Natural killer cell (primary cell): ENCODE measurements around the gene DRD4. TPM values are rescaled to one million over a fixed set of nuclear protein-coding genes. Genes with fewer than 3 reads are reported as not detected.
A peak's percentile ranks its signal among the peaks of the same experiment; 100 is the strongest.

Experiments used
- ATAC-seq, 3 donors: fragments of 150-1000 bp in 2 of 3; fragments of 200-7000 bp in 1 of 3; cut with Tn5 transposase; 1 replicate in 1 of 3; 2 replicates in 2 of 3; pipeline ENCODE4 v1.10.0; 2021; ENCODE audit warnings: mild to moderate bottlenecking in 2 of 3, moderate library complexity in 2 of 3
- DNase-seq, 2 donors: peaks; one replicate each; pipeline versions ENCODE4 v3.0.0 to v3.0.0-alpha.2; 2013 to 2021; ENCODE audit warnings: mixed read lengths in 1 of 2
- H3K27ac ChIP-seq: one replicate; pipeline ENCODE4 v1.5.1; 2013; ENCODE audit warnings: mild to moderate bottlenecking, low read length
- H3K27me3 ChIP-seq: one replicate; pipeline ENCODE4 v1.6.1; 2013; ENCODE audit warnings: low read length; ENCODE audit not compliant: control insufficient read depth, insufficient read depth
- H3K36me3 ChIP-seq: one replicate; pipeline ENCODE4 v1.6.1; 2013; ENCODE audit warnings: low read length; ENCODE audit not compliant: control insufficient read depth, insufficient read depth
- H3K4me1 ChIP-seq: one replicate; pipeline ENCODE4 v1.6.1; 2013; ENCODE audit warnings: low read length; ENCODE audit not compliant: control insufficient read depth, insufficient read depth
- H3K4me3 ChIP-seq: one replicate; pipeline ENCODE4 v1.5.1; 2013; ENCODE audit warnings: low read length
- H3K9me3 ChIP-seq: one replicate; pipeline ENCODE4 v1.6.1; 2013; ENCODE audit warnings: low read length; ENCODE audit not compliant: control insufficient read depth, insufficient read depth
- H3K27ac Mint-ChIP-seq, 2 donors: one replicate each; pipeline ENCODE4 v1.8.0; 2022; ENCODE audit warnings: mild to moderate bottlenecking in 2 of 2, mixed read lengths in 2 of 2, moderate library complexity in 1 of 2
- H3K27me3 Mint-ChIP-seq, 2 donors: one replicate each; pipeline ENCODE4 v1.8.0; 2022; ENCODE audit warnings: low read depth in 2 of 2, mixed read lengths in 2 of 2
- H3K36me3 Mint-ChIP-seq: one replicate; pipeline ENCODE4 v1.8.0; 2022; ENCODE audit warnings: mixed read lengths
- H3K4me1 Mint-ChIP-seq, 2 donors: one replicate each; pipeline ENCODE4 v1.8.0; 2022; ENCODE audit warnings: mixed read lengths in 2 of 2
- H3K4me3 Mint-ChIP-seq: one replicate; pipeline ENCODE4 v1.8.0; 2022; ENCODE audit warnings: mild to moderate bottlenecking, moderate library complexity, mixed read lengths
- H3K9me3 Mint-ChIP-seq, 2 donors: one replicate each; pipeline ENCODE4 v1.8.0; 2022; ENCODE audit warnings: mixed read lengths in 2 of 2
- CTCF ChIP-seq: fragments of 200-600 bp; IDR thresholded peaks from one replicate; pipeline ENCODE4 v1.8.0; 2022; ENCODE audit warnings: antibody characterized with exemption
- WGBS: methylation state at CpG from one replicate; pipeline ENCODE4 v1.1.7; 2013; ENCODE audit warnings: missing lambda C conversion rate; ENCODE audit not compliant: insufficient coverage; 5-methylcytosine and 5-hydroxymethylcytosine counted together
- intact Hi-C: fragments of 100-400 bp; cut with micrococcal nuclease; formaldehyde crosslinking; loops from one replicate; pipeline ENCODE4 v1.14.2; 2022
- total RNA-seq, 4 donors: library from RNA; stranded (reverse); fragments of 120-200 nt in 1 of 4; gene quantifications; one replicate each; pipeline versions ENCODE4 v1.2.3 to v1.2.4, GENCODE V29; 2013 to 2022

Gene DRD4
- total RNA-seq, 3 donors from 2014 or later (not counting 1 experiment from before 2014, with no cell fraction given) = 0.49 to 1.2 (median 0.61) TPM

GRCh38 chr11:637593-638521 is 788 bp downstream of the DRD4 start:
- H3K4me3 ChIP-seq = no peak overlapping the region
- no peak for ATAC-seq
- peaks cover 2% of the 10 kb centered on the region for H3K36me3 ChIP-seq
- no peak for TF ChIP-seq CTCF
- Mint-ChIP-seq H3K27ac (peak overlapping the region in 1 of 2 donors; percentile 47), H3K9me3 (no peaks in the 10 kb centered on the region), H3K36me3 (no peaks in the 10 kb centered on the region), H3K27me3 (peaks cover 8 to 24% of the 10 kb centered on the region in 2 donors), H3K4me3 (peak overlapping the region; percentile 57), H3K4me1 (peaks cover 5 to 19% of the 10 kb centered on the region in 2 donors)
- peaks cover 21% of the 10 kb centered on the region for H3K4me1 ChIP-seq
- peaks cover 4% of the 10 kb centered on the region for H3K9me3 ChIP-seq
- peak in 1 of 2 donors; percentile 7 for DNase-seq
- peaks cover 16% of the 10 kb centered on the region for H3K27me3 ChIP-seq
- 33% methylated on average over 54 of the region's 55 CpGs for WGBS
- intact Hi-C loops = no loop called here
- no peak overlapping the region for H3K27ac ChIP-seq

- WGBS = 75% methylated on average over 27 of the region's 28 CpGs
- Mint-ChIP-seq H3K9me3 (no peaks in the 10 kb centered on the region), H3K27ac (no peak overlapping the region), H3K4me1 (peaks cover 5 to 19% of the 10 kb centered on the region in 2 donors), H3K36me3 (no peaks in the 10 kb centered on the region), H3K27me3 (peaks cover 8 to 24% of the 10 kb centered on the region in 2 donors), H3K4me3 (peak overlapping the region; percentile 42)
- H3K9me3 ChIP-seq = peaks cover 4% of the 10 kb centered on the region
- peaks cover 16% of the 10 kb centered on the region for H3K27me3 ChIP-seq
- ATAC-seq = no peak
- peaks cover 21% of the 10 kb centered on the region for H3K4me1 ChIP-seq
- peaks cover 4% of the 10 kb centered on the region for H3K36me3 ChIP-seq
- no peak for TF ChIP-seq CTCF
- DNase-seq = peak in 1 of 2 donors; percentile 11
- H3K27ac ChIP-seq = no peak overlapping the region
- intact Hi-C loops = no loop called here
- no peak overlapping the region for H3K4me3 ChIP-seq
These were observed 1.7 kb downstream of the DRD4 start for GRCh38 chr11:638631-639331.

GRCh38 chr11:639332-639955 is 2.4 kb downstream of the DRD4 start:
- WGBS = 7% methylated on average over 80 of the region's 80 CpGs
- H3K27ac ChIP-seq = no peak overlapping the region
- intact Hi-C loops = no loop called here
- Mint-ChIP-seq H3K4me1 (peaks cover 5 to 19% of the 10 kb centered on the region in 2 donors), H3K4me3 (no peak overlapping the region), H3K27me3 (peaks cover 8 to 24% of the 10 kb centered on the region in 2 donors), H3K9me3 (no peaks in the 10 kb centered on the region), H3K27ac (no peak overlapping the region), H3K36me3 (no peaks in the 10 kb centered on the region)
- H3K4me3 ChIP-seq = no peak overlapping the region
- peak in 2 of 3 donors; percentile 25 to 30 for ATAC-seq
- H3K4me1 ChIP-seq = peaks cover 21% of the 10 kb centered on the region
- H3K36me3 ChIP-seq = peaks cover 6% of the 10 kb centered on the region
- DNase-seq = no peak
- peaks cover 16% of the 10 kb centered on the region for H3K27me3 ChIP-seq
- H3K9me3 ChIP-seq = peaks cover 4% of the 10 kb centered on the region
- TF ChIP-seq CTCF = no peak
